GM18502 (cell line): ENCODE results near the gene ARHGEF7.
A peak's percentile ranks its signal among the peaks of the same experiment; 100 is the strongest.

Experiments
- ATAC-seq: cut with Tn5 transposase; IDR thresholded peaks from one replicate; pipeline ENCODE4 v1.9.1; 2021; ENCODE audit warnings: mild to moderate bottlenecking; ENCODE audit not compliant: unreplicated experiment, poor library complexity

Gene ARHGEF7

GRCh38 chr13:111286749-111287148 is 171.6 kb downstream of the ARHGEF7 start:
- ATAC-seq, result no peak

DNA sequence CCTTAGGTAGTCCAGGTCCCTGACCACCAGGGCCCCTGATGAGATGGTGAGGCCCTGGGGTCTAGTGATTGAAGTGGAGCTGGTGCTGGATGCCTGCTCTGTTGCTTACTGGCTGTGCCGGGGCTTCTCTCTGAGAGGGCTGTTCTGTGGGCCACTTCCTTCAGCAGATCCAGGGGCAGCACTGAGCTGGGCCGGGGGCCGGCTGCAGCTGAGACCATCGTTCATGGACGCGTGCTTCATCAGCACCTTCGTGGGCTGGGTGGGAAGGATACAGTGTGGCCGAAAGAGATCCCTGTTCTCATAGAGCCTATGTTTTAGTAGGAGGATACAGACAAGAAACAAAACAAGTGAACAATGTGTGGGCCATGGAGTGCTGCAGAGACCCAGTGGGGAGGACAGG is 172.1 kb downstream of the ARHGEF7 start:
- no peak for ATAC-seq

- no peak for ATAC-seq
These were observed 173.2 kb downstream of the ARHGEF7 start for GRCh38 chr13:111288276-111288675.

- no peak for ATAC-seq
These were observed 174.1 kb downstream of the ARHGEF7 start for GRCh38 chr13:111289251-111289650.

DNA sequence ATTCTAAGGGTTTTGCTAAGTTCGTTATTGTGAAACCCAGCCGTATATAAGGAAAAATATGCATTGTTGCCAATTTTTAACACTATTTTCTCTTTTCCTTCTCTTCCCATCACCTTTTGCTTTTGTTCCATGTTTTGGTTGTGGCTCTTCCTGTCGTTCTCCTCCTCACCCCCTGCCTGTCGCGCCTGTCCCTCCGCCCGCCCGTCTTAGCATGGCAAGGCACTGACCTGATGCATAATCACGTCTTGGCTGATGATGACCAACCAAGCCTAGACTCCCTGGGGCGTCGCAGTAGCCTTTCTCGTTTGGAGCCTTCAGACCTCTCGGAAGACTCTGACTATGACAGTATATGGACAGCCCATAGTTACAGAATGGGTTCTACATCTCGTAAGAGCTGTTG is 176.8 kb downstream of the ARHGEF7 start:
- no peak for ATAC-seq

GRCh38 chr13:111292710-111293485 is 177.8 kb downstream of the ARHGEF7 start:
- no peak for ATAC-seq

DNA sequence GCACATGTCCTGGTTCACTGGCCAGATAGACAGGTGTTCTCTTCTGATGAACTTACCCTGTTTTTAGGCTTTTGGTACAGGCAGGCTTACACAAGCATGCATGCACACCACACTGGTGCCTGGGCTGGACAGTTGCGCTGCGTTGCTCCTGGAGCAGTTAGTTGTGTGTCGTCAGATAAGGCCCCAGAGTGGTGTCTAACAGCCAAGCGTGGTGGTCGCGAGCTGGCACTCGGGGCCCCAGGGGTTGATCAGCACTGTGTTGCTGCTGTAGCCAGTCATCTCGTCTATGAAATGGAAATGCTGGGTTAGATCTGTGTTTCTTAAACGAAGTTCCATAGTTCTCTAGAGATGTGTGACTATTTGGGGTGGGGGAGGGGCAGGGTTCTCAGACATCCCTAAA is 180.8 kb downstream of the ARHGEF7 start:
- no peak for ATAC-seq

DNA sequence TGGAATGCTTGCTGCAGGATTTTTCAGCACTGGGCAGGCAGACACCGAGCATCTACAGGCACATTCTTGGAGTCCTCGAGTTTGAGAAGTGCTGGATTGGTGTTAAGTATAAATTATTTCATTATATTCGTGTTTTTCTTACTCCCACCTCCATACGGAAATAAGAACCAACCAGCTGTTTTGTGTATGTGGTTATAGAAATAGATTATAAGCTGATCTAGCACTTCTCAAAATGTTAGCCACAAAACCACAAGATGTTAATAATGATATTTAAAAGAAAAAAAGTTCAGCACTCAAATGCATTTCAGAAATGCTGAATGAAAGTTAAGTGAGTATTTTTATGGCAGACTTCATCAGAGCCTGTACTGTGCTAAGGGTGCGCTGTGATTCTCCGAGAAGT is 181.3 kb downstream of the ARHGEF7 start:
- no peak for ATAC-seq

DNA sequence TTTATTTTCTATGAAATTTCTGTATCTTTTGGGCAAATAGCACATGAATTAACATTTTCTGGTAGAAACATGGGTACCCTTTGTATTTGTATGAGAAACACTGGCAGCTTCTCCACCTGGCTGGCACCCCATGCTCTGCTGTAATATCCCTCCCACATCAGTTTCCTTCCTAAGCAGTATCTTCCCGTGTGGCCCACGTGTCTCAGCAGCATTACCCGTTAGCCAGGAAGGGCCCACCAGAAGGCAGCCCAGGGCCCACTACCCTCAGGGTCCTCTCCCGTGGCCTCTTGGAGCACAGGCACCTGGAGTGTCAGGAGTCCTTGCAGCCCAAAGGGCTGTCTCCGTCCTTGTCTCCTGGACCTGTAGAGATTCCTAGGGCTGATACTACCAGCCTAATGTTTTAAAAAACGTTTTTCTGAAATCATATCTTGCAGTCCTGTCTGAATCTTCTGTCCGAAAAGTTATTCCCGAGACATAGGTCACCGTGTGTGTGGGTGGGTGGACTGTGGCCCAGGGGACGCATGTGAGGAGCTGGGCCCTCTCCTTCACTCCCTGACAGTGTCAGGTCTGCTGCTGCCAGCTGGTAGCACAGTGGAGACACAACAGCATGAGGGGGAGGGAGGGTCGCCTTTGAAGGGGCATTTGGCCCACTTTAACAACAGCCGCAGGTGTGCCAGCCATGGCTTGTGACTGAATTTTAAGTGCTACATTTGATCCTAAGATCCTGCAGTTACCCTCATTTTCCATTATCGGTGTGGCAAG is 183.3 kb downstream of the ARHGEF7 start:
- no peak for ATAC-seq

GRCh38 chr13:111302045-111302726 is 187.1 kb downstream of the ARHGEF7 start:
- no peak for ATAC-seq

DNA sequence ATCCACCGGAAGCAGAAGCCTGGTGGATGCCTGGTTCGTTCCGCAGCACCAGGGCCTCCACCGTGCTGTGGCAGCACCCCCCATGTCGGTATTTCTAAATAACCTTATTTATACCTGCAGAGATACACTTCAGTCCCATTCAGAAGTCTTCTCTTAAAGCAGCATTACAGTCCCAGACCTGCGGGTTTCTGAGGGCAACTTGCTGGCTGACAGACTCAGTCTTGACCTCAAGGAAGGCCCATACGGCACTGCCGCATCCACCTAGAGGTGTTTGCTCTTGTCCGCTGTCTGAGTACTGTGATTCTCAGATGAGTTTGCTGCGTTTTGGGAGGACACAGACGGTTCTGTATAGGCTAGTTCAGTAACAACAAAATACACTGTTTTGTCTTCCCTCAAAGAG is 188.4 kb downstream of the ARHGEF7 start:
- peak; percentile 15 for ATAC-seq

DNA sequence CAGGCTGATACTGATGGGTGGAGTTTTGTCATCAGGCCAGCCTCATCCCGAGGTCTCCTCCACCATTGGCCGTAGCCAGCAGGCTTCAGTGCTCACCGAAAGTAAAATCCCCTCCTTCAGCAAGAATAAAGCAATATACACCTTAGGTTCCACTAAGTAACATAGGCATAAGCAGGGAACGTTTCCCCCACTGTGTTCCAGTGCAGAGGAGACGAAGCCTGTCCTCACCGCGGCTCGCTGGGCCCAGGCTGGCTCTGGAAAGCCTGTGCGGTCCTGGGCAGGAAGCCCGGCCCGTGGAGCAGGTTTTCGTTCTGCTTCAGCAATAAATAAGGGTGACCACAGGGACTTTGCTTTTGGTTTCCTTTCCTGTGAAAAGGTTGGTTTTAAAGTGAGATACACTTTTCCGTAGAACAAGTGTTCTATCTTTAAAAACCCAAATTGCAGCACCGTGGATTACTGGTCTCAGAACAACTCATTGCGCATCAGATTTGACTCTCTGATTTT is 189.0 kb downstream of the ARHGEF7 start:
- ATAC-seq, result peak; percentile 95

GRCh38 chr13:111304603-111305289 is 189.6 kb downstream of the ARHGEF7 start:
- peak; percentile 20 for ATAC-seq

- no peak for ATAC-seq
These were observed 198.0 kb downstream of the ARHGEF7 start for GRCh38 chr13:111312944-111313590.

DNA sequence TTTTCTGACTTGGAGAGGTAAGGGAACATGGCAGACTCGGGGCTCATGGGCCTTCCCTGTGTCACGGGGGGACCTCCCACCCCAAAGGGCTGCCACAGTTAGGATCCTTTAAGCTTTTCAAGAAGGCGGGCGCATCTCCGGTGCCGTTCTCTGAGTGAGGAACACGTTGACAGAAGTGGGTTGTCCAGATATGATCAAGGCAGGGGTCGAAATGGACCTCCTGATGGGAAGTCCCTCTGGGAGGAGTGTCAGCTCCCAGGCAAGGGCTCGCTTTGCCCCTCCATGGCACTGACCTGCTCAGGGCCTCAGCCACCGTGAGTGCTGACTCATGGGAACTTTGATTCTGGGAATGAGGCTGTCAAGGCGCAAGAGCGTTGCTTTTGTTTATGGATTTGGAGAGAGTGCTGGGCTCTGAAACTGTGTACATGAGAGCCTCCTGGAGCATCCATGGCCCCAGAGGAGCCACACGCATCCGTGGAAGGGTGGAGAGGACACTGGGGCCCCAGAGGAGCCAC is 198.9 kb downstream of the ARHGEF7 start:
- ATAC-seq, result no peak

- no peak for ATAC-seq
These were observed 199.7 kb downstream of the ARHGEF7 start for GRCh38 chr13:111314852-111315251.

- ATAC-seq, result no peak
These were observed 200.4 kb downstream of the ARHGEF7 start for GRCh38 chr13:111315347-111315995.

GRCh38 chr13:111316161-111316730 is 201.1 kb downstream of the ARHGEF7 start:
- no peak for ATAC-seq

GRCh38 chr13:111317042-111317550 is 202.0 kb downstream of the ARHGEF7 start:
- no peak for ATAC-seq
